Measurements from ENCODE around the gene RPTOR.

- TF ChIP-seq, protein P1, sequence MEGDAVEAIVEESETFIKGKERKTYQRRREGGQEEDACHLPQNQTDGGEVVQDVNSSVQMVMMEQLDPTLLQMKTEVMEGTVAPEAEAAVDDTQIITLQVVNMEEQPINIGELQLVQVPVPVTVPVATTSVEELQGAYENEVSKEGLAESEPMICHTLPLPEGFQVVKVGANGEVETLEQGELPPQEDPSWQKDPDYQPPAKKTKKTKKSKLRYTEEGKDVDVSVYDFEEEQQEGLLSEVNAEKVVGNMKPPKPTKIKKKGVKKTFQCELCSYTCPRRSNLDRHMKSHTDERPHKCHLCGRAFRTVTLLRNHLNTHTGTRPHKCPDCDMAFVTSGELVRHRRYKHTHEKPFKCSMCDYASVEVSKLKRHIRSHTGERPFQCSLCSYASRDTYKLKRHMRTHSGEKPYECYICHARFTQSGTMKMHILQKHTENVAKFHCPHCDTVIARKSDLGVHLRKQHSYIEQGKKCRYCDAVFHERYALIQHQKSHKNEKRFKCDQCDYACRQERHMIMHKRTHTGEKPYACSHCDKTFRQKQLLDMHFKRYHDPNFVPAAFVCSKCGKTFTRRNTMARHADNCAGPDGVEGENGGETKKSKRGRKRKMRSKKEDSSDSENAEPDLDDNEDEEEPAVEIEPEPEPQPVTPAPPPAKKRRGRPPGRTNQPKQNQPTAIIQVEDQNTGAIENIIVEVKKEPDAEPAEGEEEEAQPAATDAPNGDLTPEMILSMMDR (conservative IDR thresholded peaks at IDR 0.05 in 1 of 2, IDR thresholded peaks at IDR 0.05 in 1 of 2; ENCODE audit: low read depth in 1 of 2, low read length in 2 of 2), result no peak
- TF ChIP-seq EZH2 (IDR thresholded peaks at IDR 0.05; ENCODE audit: low read length, missing control alignments), result no peak
Measured at GRCh38 chr17:80502578-80502877, 42.1 kb upstream of the RPTOR start.
